Chondrocyte (in vitro differentiated cells): ENCODE results near the gene SCGB1D2. TPM values are rescaled to one million over a fixed set of nuclear protein-coding genes. Genes with fewer than 3 reads are reported as not detected.
"Not testable (repeated sequence)": the region's sequence is repeated elsewhere in the genome, so short reads cannot be mapped to it uniquely, and the experiment has no call there.

Experiments used
- DNase-seq: peaks from one replicate; pipeline ENCODE4 v3.0.0; 2021; ENCODE audit warnings: mixed read lengths, low spot score
- H3K27ac Mint-ChIP-seq: one replicate; pipeline ENCODE4 v1.8.0; 2021; ENCODE audit warnings: mild to moderate bottlenecking, moderate library complexity, mixed read lengths; ENCODE audit not compliant: unreplicated experiment
- H3K27me3 Mint-ChIP-seq: 2 replicates; pipeline ENCODE4 v1.8.0; 2021; ENCODE audit warnings: low read depth, mixed read lengths
- H3K36me3 Mint-ChIP-seq: 2 replicates; pipeline ENCODE4 v1.8.0; 2021; ENCODE audit warnings: low read depth, mixed read lengths
- H3K4me1 Mint-ChIP-seq: 2 replicates; pipeline ENCODE4 v1.8.0; 2021; ENCODE audit warnings: low read depth, mild to moderate bottlenecking, mixed read lengths
- H3K4me3 Mint-ChIP-seq: one replicate; pipeline ENCODE4 v1.8.0; 2021; ENCODE audit warnings: mild to moderate bottlenecking, moderate library complexity, mixed read lengths; ENCODE audit not compliant: unreplicated experiment
- H3K9me3 Mint-ChIP-seq: 2 replicates; pipeline ENCODE4 v1.8.0; 2021; ENCODE audit warnings: low read depth, mixed read lengths
- total RNA-seq: library from RNA; stranded (reverse); gene quantifications from 3 replicates; pipeline ENCODE4 v1.2.1, GENCODE V29; 2021
- TF ChIP-seq, protein P1 (sequence below): fragments of 200-600 bp; sonication (generic); IDR thresholded peaks from 2 replicates; pipeline ENCODE4 v1.5.0; 2021; ENCODE audit warnings: antibody characterized with exemption, mild to moderate bottlenecking, moderate library complexity

The SCGB1D2 gene
- total RNA-seq, 1 donor from 2014 or later = not detected

DNA sequence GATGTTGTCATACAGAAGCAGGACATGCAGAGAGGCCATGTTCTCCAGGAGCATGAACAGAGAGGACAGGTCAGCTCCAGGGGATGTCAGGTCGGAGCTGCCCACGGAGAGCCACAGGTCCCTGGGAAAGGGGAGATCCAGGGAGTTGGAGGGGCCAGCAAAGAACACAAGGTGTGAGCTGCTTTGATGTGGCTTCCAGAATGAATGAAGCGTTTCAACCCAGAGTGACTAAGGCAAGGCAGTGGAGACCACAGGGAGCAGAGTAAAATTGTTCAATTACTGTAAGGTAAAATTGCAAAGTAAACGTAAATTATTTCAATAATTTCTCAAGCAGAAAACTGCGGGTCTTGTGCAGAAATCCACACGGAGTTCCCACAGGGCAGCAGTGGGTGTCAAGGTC, 39.1 kb upstream of the SCGB1D2 start:
- Mint-ChIP-seq H3K27me3 (peaks cover 43% of the 10 kb centered on the region), H3K4me1 (no peaks in the 10 kb centered on the region)
- TF ChIP-seq, protein P1, sequence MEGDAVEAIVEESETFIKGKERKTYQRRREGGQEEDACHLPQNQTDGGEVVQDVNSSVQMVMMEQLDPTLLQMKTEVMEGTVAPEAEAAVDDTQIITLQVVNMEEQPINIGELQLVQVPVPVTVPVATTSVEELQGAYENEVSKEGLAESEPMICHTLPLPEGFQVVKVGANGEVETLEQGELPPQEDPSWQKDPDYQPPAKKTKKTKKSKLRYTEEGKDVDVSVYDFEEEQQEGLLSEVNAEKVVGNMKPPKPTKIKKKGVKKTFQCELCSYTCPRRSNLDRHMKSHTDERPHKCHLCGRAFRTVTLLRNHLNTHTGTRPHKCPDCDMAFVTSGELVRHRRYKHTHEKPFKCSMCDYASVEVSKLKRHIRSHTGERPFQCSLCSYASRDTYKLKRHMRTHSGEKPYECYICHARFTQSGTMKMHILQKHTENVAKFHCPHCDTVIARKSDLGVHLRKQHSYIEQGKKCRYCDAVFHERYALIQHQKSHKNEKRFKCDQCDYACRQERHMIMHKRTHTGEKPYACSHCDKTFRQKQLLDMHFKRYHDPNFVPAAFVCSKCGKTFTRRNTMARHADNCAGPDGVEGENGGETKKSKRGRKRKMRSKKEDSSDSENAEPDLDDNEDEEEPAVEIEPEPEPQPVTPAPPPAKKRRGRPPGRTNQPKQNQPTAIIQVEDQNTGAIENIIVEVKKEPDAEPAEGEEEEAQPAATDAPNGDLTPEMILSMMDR = no peak

DNA sequence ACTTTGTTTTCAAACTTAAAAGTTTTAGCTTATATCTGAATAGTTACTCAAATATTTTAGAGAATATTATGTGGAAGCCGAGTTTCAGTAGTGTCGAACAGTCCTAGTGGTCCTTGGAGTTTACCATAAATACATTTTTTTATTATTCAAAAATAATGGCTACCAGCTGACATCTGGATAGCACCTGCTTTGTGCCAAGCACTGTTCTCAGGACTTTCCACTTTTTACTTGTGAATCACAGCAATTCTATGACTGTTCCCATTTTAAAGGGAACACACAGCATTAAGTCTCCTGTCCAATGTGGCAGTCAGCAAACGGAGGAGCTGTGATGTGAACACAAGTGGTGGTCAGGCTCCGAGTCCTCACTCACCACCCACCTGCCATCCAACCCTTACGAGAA, 37.6 kb upstream of the SCGB1D2 start:
- no peak overlapping the region for H3K4me3 Mint-ChIP-seq
- no peak overlapping the region for H3K27ac Mint-ChIP-seq
- H3K36me3 Mint-ChIP-seq = no peaks in the 10 kb centered on the region
- peaks cover 39% of the 10 kb centered on the region for H3K27me3 Mint-ChIP-seq
- no peaks in the 10 kb centered on the region for H3K9me3 Mint-ChIP-seq
- no peak for DNase-seq
- H3K4me1 Mint-ChIP-seq = no peaks in the 10 kb centered on the region
- TF ChIP-seq, protein P1 = no peak

More for the DNA sequence above, 39.1 kb upstream of the SCGB1D2 start:
- Mint-ChIP-seq H3K9me3 (no peaks in the 10 kb centered on the region), H3K36me3 (no peaks in the 10 kb centered on the region), H3K4me3 (no peak overlapping the region), H3K27ac (no peak overlapping the region)
- no peak for DNase-seq

DNA sequence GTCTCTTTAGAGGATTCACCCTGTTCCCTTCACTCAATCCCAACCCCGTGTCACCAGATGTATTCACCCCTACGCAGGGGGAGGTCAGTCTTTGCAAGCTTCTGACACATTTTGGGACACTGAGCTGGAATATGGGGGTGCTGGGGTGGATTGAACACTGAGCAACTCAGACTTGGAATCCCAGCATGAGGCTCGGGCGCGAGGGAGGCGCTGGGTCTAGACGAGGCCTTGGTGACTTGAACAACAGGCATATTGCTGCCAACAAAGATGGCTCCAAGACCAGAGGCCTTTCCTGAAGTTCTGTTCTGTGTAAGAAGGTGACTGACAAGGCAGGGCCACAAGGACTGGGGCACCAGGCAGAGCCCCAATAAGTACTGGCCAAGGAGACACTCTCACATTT, 36.6 kb upstream of the SCGB1D2 start:
- Mint-ChIP-seq H3K9me3 (no peaks in the 10 kb centered on the region), H3K4me1 (no peaks in the 10 kb centered on the region), H3K27ac (no peak overlapping the region), H3K36me3 (no peaks in the 10 kb centered on the region), H3K4me3 (no peak overlapping the region), H3K27me3 (peaks cover 36% of the 10 kb centered on the region)
- TF ChIP-seq, protein P1 = no peak
- no peak for DNase-seq

DNA sequence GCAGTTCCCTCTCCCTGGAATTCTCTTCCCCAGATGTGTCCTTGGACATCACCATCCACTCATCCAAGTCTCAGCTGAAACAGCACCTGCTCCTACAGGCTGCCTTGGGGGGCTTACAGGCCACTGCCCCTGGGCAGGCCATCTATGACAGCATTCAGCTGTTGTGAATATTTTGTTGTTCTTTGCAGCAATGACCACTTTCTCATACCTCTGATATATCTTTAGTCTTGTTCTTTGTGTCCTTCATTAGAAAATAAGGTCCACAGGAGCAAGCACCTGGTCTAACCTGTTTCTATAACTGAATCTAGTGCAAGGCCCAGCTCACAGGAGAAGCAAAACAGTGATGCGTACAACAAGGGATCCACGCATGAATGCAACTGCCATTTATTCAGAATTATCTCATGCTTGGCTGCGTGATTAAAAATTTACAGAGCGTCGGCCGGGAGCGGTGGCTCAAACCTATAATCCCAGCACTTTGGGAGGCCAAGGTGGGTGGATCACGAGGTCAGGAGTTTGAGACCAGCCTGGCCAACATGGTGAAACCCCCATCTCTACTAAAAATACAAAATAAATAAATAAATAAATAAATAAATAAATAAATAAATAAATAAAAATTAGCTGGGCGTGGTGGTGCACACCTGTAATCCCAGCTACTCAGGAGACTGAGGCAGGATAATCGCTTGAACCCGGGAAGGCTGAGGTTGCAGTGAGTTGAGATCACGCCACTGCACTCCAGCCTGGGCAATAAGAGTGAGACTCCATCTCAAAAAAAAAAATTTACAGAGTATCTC, 35.6 kb upstream of the SCGB1D2 start:
- peaks cover 34% of the 10 kb centered on the region for H3K27me3 Mint-ChIP-seq
- not testable (repeated sequence) for H3K36me3 Mint-ChIP-seq, H3K27ac Mint-ChIP-seq, H3K9me3 Mint-ChIP-seq, H3K4me1 Mint-ChIP-seq, DNase-seq, H3K4me3 Mint-ChIP-seq

DNA sequence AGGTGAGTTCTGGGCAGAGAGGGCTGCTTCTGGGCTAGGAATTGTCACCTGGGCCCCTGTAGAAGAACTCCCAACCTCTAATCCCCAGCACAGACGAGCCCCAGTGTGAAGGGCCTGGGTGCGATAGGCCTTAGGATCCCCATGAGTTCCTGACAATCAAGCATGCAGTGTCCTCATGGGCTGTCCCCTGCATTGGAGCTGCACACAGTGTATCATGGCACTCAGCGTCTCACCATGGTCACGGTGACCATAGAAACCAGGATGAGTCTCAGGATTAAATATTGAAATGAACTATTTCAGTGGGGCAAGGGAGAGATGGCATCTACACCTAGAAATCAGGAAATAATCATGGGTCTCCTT, 33.3 kb upstream of the SCGB1D2 start:
- Mint-ChIP-seq H3K27ac (no peak overlapping the region), H3K4me1 (no peaks in the 10 kb centered on the region), H3K4me3 (no peak overlapping the region), H3K36me3 (no peaks in the 10 kb centered on the region), H3K9me3 (no peaks in the 10 kb centered on the region), H3K27me3 (peaks cover 26% of the 10 kb centered on the region)
- no peak for DNase-seq
- TF ChIP-seq, protein P1 = no peak

DNA sequence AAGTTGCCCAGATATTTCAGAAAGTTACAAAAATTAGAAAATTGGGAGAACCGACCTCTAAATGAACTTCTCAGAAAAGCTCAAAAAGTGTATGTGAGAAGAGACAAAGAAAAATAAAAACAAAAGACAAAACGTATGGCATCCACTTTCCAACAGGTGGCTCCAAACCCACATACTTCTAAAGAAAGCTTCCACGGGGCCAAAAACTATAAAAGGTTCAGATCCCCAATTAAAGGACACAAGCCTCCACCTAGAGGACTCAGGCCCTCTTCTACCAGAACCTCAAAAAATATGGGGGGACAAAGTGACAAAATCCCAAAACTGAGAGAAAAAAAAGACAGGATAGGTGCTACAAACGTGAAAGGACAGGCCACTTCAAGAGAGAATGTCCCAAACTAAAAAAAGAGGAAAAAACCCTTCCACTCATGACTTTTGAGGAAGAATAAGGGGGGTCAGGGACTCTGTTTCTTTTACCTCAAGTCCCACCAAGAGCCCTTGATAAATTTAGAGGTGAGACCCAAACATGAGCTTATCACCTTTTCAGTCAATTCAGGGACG, 24.8 kb upstream of the SCGB1D2 start:
- Mint-ChIP-seq H3K36me3 (peaks cover 2% of the 10 kb centered on the region), H3K9me3 (peaks cover 16% of the 10 kb centered on the region), H3K4me3 (no peak overlapping the region), H3K4me1 (no peaks in the 10 kb centered on the region), H3K27ac (no peak overlapping the region), H3K27me3 (peaks cover 28% of the 10 kb centered on the region)
- TF ChIP-seq, protein P1 = peak; percentile 75
- no peak for DNase-seq
